Neural cell (in vitro differentiated cells): ENCODE measurements around the gene KMT2E. TPM values are rescaled to one million over a fixed set of nuclear protein-coding genes. Genes with fewer than 3 reads are reported as not detected.

Source experiments
- H2AFZ ChIP-seq: fragments of 200-600, 300-800 bp; sonication (generic), shearing (Covaris generic); 2 replicates; pipeline ENCODE4 v1.6.0; 2014; ENCODE audit warnings: low read depth, mild to moderate bottlenecking, antibody characterized with exemption, low read length, moderate library complexity
- H3F3A ChIP-seq: fragments of 200-600 bp; shearing (Covaris generic); 2 replicates; pipeline ENCODE4 v1.6.1; 2016; ENCODE audit warnings: mild to moderate bottlenecking, moderate library complexity, mixed read lengths, antibody characterized with exemption, low read length; ENCODE audit not compliant: insufficient read depth, poor library complexity, severe bottlenecking
- H3K27ac ChIP-seq: fragments of 200-600, 300-800 bp; sonication (generic), shearing (Covaris generic); 2 replicates; pipeline ENCODE4 v1.5.1; 2014; ENCODE audit warnings: mild to moderate bottlenecking, low read length, moderate library complexity
- H3K27me3 ChIP-seq: fragments of 300-800, 200-600 bp; sonication (generic), shearing (Covaris generic); 2 replicates; pipeline ENCODE4 v1.6.0; 2014; ENCODE audit warnings: mild to moderate bottlenecking, low read depth, low read length, moderate library complexity; ENCODE audit not compliant: insufficient read depth
- H3K36me3 ChIP-seq: fragments of 300-800, 200-600 bp; sonication (generic), shearing (Covaris generic); 2 replicates; pipeline ENCODE4 v1.5.1; 2014; ENCODE audit warnings: mild to moderate bottlenecking, antibody characterized with exemption, low read length, moderate library complexity; ENCODE audit not compliant: insufficient read depth
- H3K4me2 ChIP-seq: fragments of 300-800, 200-600 bp; sonication (generic), shearing (Covaris generic); 2 replicates; pipeline ENCODE4 v1.6.0; 2014; ENCODE audit warnings: mild to moderate bottlenecking, low read length
- H3K4me3 ChIP-seq: fragments of 300-800, 200-600 bp; sonication (generic), shearing (Covaris generic); 2 replicates; pipeline ENCODE4 v1.5.1; 2014; ENCODE audit warnings: mild to moderate bottlenecking, low read length, moderate library complexity
- H3K79me2 ChIP-seq: fragments of 200-600 bp; shearing (Covaris generic); replicated peaks from 2 replicates; pipeline ENCODE4 v1.6.0; 2014; ENCODE audit warnings: mild to moderate bottlenecking, low read length, moderate library complexity; ENCODE audit not compliant: insufficient read depth
- H3K9ac ChIP-seq: fragments of 300-800, 200-600 bp; sonication (generic), shearing (Covaris generic); 2 replicates; pipeline ENCODE4 v1.6.1; 2016; ENCODE audit warnings: mild to moderate bottlenecking, low read length, mixed read lengths
- H3K9me2 ChIP-seq: fragments of 200-600 bp; shearing (Covaris generic); 2 replicates; pipeline ENCODE4 v1.6.1; 2016; ENCODE audit warnings: mild to moderate bottlenecking, low read length, mixed read lengths; ENCODE audit not compliant: insufficient read depth
- H3K9me3 ChIP-seq: fragments of 200-600, 300-800 bp; sonication (generic), shearing (Covaris generic); 2 replicates; pipeline ENCODE4 v1.6.1; 2016; ENCODE audit warnings: mild to moderate bottlenecking, mixed run types, low read length, moderate library complexity, mixed read lengths
- H4K20me1 ChIP-seq: fragments of 200-600 bp; shearing (Covaris generic); 2 replicates; pipeline ENCODE4 v1.6.1; 2016; ENCODE audit warnings: mild to moderate bottlenecking, mixed run types; ENCODE audit not compliant: insufficient read depth
- EP300 ChIP-seq: fragments of 450-650 bp; conservative IDR thresholded peaks from 2 replicates; pipeline ENCODE4 v1.6.1; 2014; ENCODE audit warnings: antibody characterized with exemption, mild to moderate bottlenecking, moderate library complexity; ENCODE audit not compliant: poor library complexity, severe bottlenecking
- EZH2 ChIP-seq: fragments of 200-600, 300-800 bp; shearing (Covaris generic), sonication (generic); IDR thresholded peaks from 2 replicates; pipeline ENCODE4 v1.6.1; 2014; ENCODE audit warnings: antibody characterized with exemption, low read length, borderline replicate concordance, mild to moderate bottlenecking; ENCODE audit not compliant: insufficient read depth, poor library complexity, severe bottlenecking
- MXI1 ChIP-seq: fragments of 450-650 bp; conservative IDR thresholded peaks from 2 replicates; pipeline ENCODE4 v1.6.1; 2014; ENCODE audit warnings: antibody characterized with exemption, mild to moderate bottlenecking; ENCODE audit not compliant: poor library complexity, severe bottlenecking
- POLR2AphosphoS5 ChIP-seq: IDR thresholded peaks from 2 replicates; pipeline ENCODE4 v1.6.1; 2012
- RAD21 ChIP-seq: fragments of 450-650 bp; conservative IDR thresholded peaks from 2 replicates; pipeline ENCODE4 v1.6.1; 2014; ENCODE audit warnings: antibody characterized with exemption, mild to moderate bottlenecking, moderate library complexity
- SMC3 ChIP-seq: fragments of 450-650 bp; conservative IDR thresholded peaks from 2 replicates; pipeline ENCODE4 v1.6.1; 2014; ENCODE audit warnings: antibody characterized with exemption, mild to moderate bottlenecking, moderate library complexity; ENCODE audit not compliant: poor library complexity
- TAF1 ChIP-seq: IDR thresholded peaks from 2 replicates; pipeline ENCODE4 v1.6.1; 2012; ENCODE audit warnings: low read depth
- polyA plus RNA-seq: library from polyadenylated mRNA; depleted of rRNA; stranded (reverse); fragments of >200 nt; gene quantifications from 2 replicates; pipeline ENCODE4 v1.2.3, GENCODE V29; 2014
- TF ChIP-seq, protein P1 (sequence below): fragments of 450-650 bp; IDR thresholded peaks from 2 replicates; pipeline ENCODE4 v1.5.1; 2014; ENCODE audit warnings: antibody characterized with exemption, mild to moderate bottlenecking, moderate library complexity; ENCODE audit not compliant: poor library complexity, severe bottlenecking
- TF ChIP-seq, protein P2 (sequence below): IDR thresholded peaks from 2 replicates; pipeline ENCODE4 v1.6.1; 2012; ENCODE audit warnings: borderline replicate concordance

KMT2E gene
- polyA plus RNA-seq, 1 donor from 2014 or later = 78.4 TPM

DNA sequence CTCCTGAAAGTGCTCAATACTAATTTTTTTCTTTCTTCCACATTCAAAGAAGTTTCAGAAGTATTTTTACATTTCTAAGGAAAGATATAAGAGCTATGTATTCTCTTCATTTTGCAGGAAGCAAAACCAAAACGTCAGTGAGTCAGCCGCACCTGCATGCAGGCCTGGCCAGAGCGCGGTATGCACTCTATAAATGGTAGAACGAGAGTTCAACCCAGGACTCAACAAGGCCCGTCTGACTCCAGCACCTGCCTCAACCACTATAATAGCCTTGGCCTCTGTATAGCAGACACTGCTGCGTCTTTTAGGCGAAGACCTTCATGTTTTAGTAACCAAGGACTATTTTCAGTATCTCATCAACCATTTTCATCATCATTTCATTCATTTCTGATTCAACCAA is 113.2 kb downstream of the KMT2E start:
- Histone ChIP-seq H3K27me3 (no peaks in the 10 kb centered on the region), H3K4me2 (no peak overlapping the region), H3K27ac (no peak overlapping the region), H4K20me1 (no peaks in the 10 kb centered on the region), H3F3A (no peaks in the 10 kb centered on the region), H2AFZ (no peak overlapping the region), H3K9me2 (no peaks in the 10 kb centered on the region), H3K4me3 (no peak overlapping the region), H3K9ac (no peak overlapping the region), H3K36me3 (no peaks in the 10 kb centered on the region), H3K79me2 (peaks cover 4% of the 10 kb centered on the region), H3K9me3 (no peaks in the 10 kb centered on the region)
- TF ChIP-seq EP300 = no peak
- no peak for TF ChIP-seq EZH2
- TF ChIP-seq RAD21 = no peak
- no peak for TF ChIP-seq TAF1
- TF ChIP-seq, protein P1, sequence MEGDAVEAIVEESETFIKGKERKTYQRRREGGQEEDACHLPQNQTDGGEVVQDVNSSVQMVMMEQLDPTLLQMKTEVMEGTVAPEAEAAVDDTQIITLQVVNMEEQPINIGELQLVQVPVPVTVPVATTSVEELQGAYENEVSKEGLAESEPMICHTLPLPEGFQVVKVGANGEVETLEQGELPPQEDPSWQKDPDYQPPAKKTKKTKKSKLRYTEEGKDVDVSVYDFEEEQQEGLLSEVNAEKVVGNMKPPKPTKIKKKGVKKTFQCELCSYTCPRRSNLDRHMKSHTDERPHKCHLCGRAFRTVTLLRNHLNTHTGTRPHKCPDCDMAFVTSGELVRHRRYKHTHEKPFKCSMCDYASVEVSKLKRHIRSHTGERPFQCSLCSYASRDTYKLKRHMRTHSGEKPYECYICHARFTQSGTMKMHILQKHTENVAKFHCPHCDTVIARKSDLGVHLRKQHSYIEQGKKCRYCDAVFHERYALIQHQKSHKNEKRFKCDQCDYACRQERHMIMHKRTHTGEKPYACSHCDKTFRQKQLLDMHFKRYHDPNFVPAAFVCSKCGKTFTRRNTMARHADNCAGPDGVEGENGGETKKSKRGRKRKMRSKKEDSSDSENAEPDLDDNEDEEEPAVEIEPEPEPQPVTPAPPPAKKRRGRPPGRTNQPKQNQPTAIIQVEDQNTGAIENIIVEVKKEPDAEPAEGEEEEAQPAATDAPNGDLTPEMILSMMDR = no peak
- TF ChIP-seq, protein P2, sequence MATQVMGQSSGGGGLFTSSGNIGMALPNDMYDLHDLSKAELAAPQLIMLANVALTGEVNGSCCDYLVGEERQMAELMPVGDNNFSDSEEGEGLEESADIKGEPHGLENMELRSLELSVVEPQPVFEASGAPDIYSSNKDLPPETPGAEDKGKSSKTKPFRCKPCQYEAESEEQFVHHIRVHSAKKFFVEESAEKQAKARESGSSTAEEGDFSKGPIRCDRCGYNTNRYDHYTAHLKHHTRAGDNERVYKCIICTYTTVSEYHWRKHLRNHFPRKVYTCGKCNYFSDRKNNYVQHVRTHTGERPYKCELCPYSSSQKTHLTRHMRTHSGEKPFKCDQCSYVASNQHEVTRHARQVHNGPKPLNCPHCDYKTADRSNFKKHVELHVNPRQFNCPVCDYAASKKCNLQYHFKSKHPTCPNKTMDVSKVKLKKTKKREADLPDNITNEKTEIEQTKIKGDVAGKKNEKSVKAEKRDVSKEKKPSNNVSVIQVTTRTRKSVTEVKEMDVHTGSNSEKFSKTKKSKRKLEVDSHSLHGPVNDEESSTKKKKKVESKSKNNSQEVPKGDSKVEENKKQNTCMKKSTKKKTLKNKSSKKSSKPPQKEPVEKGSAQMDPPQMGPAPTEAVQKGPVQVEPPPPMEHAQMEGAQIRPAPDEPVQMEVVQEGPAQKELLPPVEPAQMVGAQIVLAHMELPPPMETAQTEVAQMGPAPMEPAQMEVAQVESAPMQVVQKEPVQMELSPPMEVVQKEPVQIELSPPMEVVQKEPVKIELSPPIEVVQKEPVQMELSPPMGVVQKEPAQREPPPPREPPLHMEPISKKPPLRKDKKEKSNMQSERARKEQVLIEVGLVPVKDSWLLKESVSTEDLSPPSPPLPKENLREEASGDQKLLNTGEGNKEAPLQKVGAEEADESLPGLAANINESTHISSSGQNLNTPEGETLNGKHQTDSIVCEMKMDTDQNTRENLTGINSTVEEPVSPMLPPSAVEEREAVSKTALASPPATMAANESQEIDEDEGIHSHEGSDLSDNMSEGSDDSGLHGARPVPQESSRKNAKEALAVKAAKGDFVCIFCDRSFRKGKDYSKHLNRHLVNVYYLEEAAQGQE = no peak

DNA sequence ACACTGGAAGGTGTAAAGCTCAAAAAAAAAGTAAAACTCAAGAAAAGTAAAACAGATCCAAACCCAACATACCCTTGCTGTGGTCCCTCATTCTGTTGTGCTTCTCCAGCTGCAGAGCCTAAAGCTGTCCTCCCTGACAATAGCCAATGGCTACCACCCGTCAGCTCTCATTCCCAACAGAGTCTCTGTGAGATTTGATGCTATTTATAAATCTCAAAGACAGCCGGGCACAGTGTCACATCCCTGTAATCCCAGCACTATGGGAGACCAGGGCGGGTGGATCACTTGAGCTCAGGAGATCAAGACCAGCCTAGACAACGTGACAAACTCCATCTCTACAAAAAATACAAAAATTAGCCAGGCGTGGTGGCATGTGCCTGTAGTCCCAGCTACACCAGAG is 116.0 kb downstream of the KMT2E start:
- Histone ChIP-seq H3K9me2 (no peaks in the 10 kb centered on the region), H3K9ac (no peak overlapping the region), H4K20me1 (no peaks in the 10 kb centered on the region), H3K4me3 (no peak overlapping the region), H3K36me3 (no peaks in the 10 kb centered on the region), H3K27ac (no peak overlapping the region), H3K27me3 (no peaks in the 10 kb centered on the region), H3K9me3 (no peaks in the 10 kb centered on the region), H3K79me2 (peaks cover 4% of the 10 kb centered on the region), H3K4me2 (no peak overlapping the region), H3F3A (no peaks in the 10 kb centered on the region), H2AFZ (no peak overlapping the region)
- TF ChIP-seq SMC3 = no peak
- TF ChIP-seq TAF1 = no peak
- TF ChIP-seq, protein P1 = no peak
- no peak for TF ChIP-seq MXI1
- no peak for TF ChIP-seq EP300
- TF ChIP-seq EZH2 = no peak
- TF ChIP-seq, protein P2 = no peak
- no peak for TF ChIP-seq RAD21
- no peak for TF ChIP-seq POLR2AphosphoS5
